K562 (cell line): ENCODE results near the gene AP2M1. TPM values are rescaled to one million over a fixed set of nuclear protein-coding genes. Genes with fewer than 3 reads are reported as not detected.

ENCODE experiments used
- COPS2 ChIP-seq: fragments of 450-650 bp; conservative IDR thresholded peaks from 2 replicates; pipeline ENCODE4 v1.6.1; 2016; ENCODE audit warnings: mild to moderate bottlenecking, moderate library complexity
- ELF1 ChIP-seq: fragments of 200-800 bp; sonication (Bioruptor generic); IDR thresholded peaks from 2 replicates; pipeline ENCODE4 v1.6.1; 2016; ENCODE audit warnings: missing genetic modification characterization, missing compliant biosample characterization
- GABPA ChIP-seq: fragments of 200-800 bp; sonication (Bioruptor generic); conservative IDR thresholded peaks from 2 replicates; pipeline ENCODE4 v1.6.1; 2016; ENCODE audit warnings: low read depth, missing genetic modification characterization, missing compliant biosample characterization
- L3MBTL2 ChIP-seq: fragments of 450-650 bp; IDR thresholded peaks from 2 replicates; pipeline ENCODE4 v1.6.1; 2016; ENCODE audit warnings: mild to moderate bottlenecking, moderate library complexity
- MEIS2 ChIP-seq: fragments of 450-650 bp; IDR thresholded peaks from 2 replicates; pipeline ENCODE4 v1.6.1; 2014; ENCODE audit warnings: mild to moderate bottlenecking; ENCODE audit not compliant: partially characterized antibody
- SP2 ChIP-seq: IDR thresholded peaks from 2 replicates; pipeline ENCODE4 v1.6.1; 2011; ENCODE audit warnings: mild to moderate bottlenecking, low read depth, low read length, moderate library complexity; ENCODE audit not compliant: poor library complexity, severe bottlenecking; ENCODE audit errors: extremely low read depth
- STAT6 ChIP-seq: sonication (generic); formaldehyde crosslinking; IDR thresholded peaks from 2 replicates; pipeline ENCODE4 v1.8.1; 2023; ENCODE audit warnings: mild to moderate bottlenecking, missing genetic modification reagents
- TCFL5 ChIP-seq: fragments of 250-450 bp; sonication (Bioruptor Pico); conservative IDR thresholded peaks from 2 replicates; pipeline ENCODE4 v1.6.1; 2021; ENCODE audit warnings: mild to moderate bottlenecking, moderate library complexity, matching md5 sums
- ZNF143 ChIP-seq: sonication (generic); formaldehyde crosslinking; IDR thresholded peaks from 2 replicates; pipeline ENCODE4 v1.9.0; 2022; ENCODE audit warnings: mild to moderate bottlenecking, missing genetic modification reagents
- ZNF217 ChIP-seq: sonication (generic); formaldehyde crosslinking; IDR thresholded peaks from 2 replicates; pipeline ENCODE4 v1.8.0; 2022; ENCODE audit warnings: mild to moderate bottlenecking, missing genetic modification reagents
- ZNF518B ChIP-seq: fragments of 250-450 bp; sonication (Bioruptor Pico); IDR thresholded peaks from 2 replicates; pipeline ENCODE4 v1.5.0; 2021; ENCODE audit warnings: mild to moderate bottlenecking, moderate library complexity
- ZNF740 ChIP-seq, 3 experiments: fragments of 200-800 bp in 1 of 3; sonication (Bioruptor generic) in 1 of 3; sonication (generic) in 1 of 3; formaldehyde crosslinking in 1 of 3; IDR thresholded peaks; 2 replicates each; pipeline versions ENCODE4 v1.6.1 to v1.8.0; 2016 to 2022; ENCODE audit warnings: mild to moderate bottlenecking in 2 of 3, missing compliant biosample characterization in 2 of 3, missing genetic modification characterization in 2 of 3, missing genetic modification reagents in 1 of 3
- ZNF766 ChIP-seq: fragments of 200-800 bp; sonication (Bioruptor generic); conservative IDR thresholded peaks from 2 replicates; pipeline ENCODE4 v1.6.1; 2016; ENCODE audit warnings: missing genetic modification characterization, missing compliant biosample characterization
- polyA plus RNA-seq, 8 experiments: library from polyadenylated mRNA; depleted of rRNA in 4 of 8; stranded (reverse) in 5 of 8; unstranded in 3 of 8; fragments of >200 nt; fragmentation: Nextera tagmentation in 2 of 8; fragmentation: Illumina TruSeq in 1 of 8; extraction: Ambion mirVana in 2 of 8; extraction: Trizol in 1 of 8; gene quantifications; 2 replicates each; pipeline versions ENCODE4 v1.2.1 to v1.2.3, GENCODE V29; 2011 to 2014; ENCODE audit warnings: inconsistent platforms in 1 of 8, missing spikeins in 1 of 8
- total RNA-seq, 7 experiments: library from RNA; depleted of rRNA in 6 of 7; stranded (reverse); fragments of >200 nt in 6 of 7; fragmentation: Illumina TruSeq in 2 of 7; extraction: Trizol in 2 of 7; gene quantifications; 2 replicates each; pipeline versions ENCODE4 v1.2.1 to v1.2.3, GENCODE V29; 2011 to 2021; ENCODE audit warnings: low replicate concordance in 1 of 7
- TF ChIP-seq, protein P1 (sequence below): sonication (generic); formaldehyde crosslinking; IDR thresholded peaks from 2 replicates; pipeline ENCODE4 v1.8.0; 2022; ENCODE audit warnings: mild to moderate bottlenecking, missing genetic modification reagents

The AP2M1 gene
- total and polyA plus RNA-seq, 9 of the 15 experiments (the other 6 are each of a cell fraction or from before 2014, with no cell fraction given), result 118 to 505 (median 296) TPM

DNA sequence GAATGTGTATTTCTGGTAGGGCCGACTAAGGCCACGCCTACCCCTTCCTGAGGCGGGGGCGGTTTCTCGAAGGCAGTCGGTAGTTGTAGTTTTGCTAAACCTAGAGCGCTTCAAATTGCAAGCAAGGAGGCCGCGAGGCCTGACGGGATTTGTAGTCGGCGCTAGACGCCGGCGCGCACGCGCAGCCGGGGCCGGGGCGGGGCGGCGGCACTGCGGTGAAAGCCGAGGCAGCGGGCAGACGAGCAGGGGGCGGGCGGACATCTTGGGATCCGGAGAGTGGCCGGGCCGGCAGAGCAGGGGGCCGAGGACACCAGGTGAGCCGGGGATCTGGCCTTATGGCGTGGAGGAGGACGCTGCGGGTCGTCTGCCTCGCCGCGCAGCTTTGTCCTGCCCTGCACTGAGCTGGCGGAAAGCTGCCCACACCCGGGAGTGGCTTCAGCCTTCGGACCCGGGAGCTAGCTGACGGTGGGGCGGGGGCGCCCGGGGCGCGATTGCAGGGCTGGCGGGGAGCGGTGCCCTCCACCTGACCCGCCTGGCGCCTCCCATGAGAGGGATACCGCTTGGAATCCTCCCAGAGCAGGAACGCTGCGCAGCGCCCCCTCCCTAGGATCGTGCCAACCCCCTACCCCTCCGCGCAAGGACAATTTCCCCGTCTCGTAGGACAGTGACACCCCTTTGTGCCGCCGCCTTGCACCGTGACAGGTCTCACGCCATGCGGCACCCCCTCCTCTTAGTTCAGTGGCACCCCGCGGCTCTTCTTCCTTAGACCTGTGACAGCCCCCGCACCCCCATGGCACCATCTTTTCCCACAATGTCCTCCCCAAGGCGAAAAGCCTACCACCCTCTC lies at the start of gene AP2M1 (continued):
- TF ChIP-seq ZNF518B (CRISPR knock-in tag) (no peak), STAT6 (peak; percentile 92; the same call in 1 of the 2 replicates), ELF1 (tag) (peak; percentile 83), ZNF740 (CRISPR knock-in tag; IDR thresholded peaks at IDR 0.05) (peak; percentile 37; the same call in 1 of the 2 replicates), ZNF740 (tag; IDR thresholded peaks at IDR 0.05) (no peak), GABPA (tag) (peak; percentile 82), ZNF766 (CRISPR knock-in tag) (peak; percentile 89; the same call in 1 of the 2 replicates), MEIS2 (peak; percentile 84), ZNF217 (CRISPR knock-in tag) (no peak), ZNF143 (CRISPR knock-in tag) (peak; percentile 92), L3MBTL2 (peak; percentile 24; the same call in 1 of the 2 replicates), SP2 (no peak), COPS2 (no peak), TCFL5 (CRISPR knock-in tag) (no peak)
- TF ChIP-seq, protein P1, sequence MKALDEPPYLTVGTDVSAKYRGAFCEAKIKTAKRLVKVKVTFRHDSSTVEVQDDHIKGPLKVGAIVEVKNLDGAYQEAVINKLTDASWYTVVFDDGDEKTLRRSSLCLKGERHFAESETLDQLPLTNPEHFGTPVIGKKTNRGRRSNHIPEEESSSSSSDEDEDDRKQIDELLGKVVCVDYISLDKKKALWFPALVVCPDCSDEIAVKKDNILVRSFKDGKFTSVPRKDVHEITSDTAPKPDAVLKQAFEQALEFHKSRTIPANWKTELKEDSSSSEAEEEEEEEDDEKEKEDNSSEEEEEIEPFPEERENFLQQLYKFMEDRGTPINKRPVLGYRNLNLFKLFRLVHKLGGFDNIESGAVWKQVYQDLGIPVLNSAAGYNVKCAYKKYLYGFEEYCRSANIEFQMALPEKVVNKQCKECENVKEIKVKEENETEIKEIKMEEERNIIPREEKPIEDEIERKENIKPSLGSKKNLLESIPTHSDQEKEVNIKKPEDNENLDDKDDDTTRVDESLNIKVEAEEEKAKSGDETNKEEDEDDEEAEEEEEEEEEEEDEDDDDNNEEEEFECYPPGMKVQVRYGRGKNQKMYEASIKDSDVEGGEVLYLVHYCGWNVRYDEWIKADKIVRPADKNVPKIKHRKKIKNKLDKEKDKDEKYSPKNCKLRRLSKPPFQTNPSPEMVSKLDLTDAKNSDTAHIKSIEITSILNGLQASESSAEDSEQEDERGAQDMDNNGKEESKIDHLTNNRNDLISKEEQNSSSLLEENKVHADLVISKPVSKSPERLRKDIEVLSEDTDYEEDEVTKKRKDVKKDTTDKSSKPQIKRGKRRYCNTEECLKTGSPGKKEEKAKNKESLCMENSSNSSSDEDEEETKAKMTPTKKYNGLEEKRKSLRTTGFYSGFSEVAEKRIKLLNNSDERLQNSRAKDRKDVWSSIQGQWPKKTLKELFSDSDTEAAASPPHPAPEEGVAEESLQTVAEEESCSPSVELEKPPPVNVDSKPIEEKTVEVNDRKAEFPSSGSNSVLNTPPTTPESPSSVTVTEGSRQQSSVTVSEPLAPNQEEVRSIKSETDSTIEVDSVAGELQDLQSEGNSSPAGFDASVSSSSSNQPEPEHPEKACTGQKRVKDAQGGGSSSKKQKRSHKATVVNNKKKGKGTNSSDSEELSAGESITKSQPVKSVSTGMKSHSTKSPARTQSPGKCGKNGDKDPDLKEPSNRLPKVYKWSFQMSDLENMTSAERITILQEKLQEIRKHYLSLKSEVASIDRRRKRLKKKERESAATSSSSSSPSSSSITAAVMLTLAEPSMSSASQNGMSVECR (CRISPR knock-in tag), result peak; percentile 43; the same call in 1 of the 2 replicates
